Memory B cell (primary cell): ENCODE measurements around the gene SDS.

Experiments
- ATAC-seq: fragments of 150-1000 bp; cut with Tn5 transposase; 2 replicates; pipeline ENCODE4 v1.10.0; 2021; ENCODE audit warnings: low read depth, mild to moderate bottlenecking, moderate library complexity
- DNase-seq, 2 donors: peaks; one replicate each; pipeline ENCODE4 v3.0.0; 2022; ENCODE audit warnings: low spot score in 2 of 2
- H3K27ac Mint-ChIP-seq: one replicate; pipeline ENCODE4 v1.8.0; 2022; ENCODE audit warnings: mild to moderate bottlenecking, moderate library complexity, mixed read lengths
- H3K27me3 Mint-ChIP-seq: one replicate; pipeline ENCODE4 v1.8.0; 2022; ENCODE audit warnings: mixed read lengths
- H3K36me3 Mint-ChIP-seq: one replicate; pipeline ENCODE4 v1.8.0; 2022; ENCODE audit warnings: mild to moderate bottlenecking, mixed read lengths
- H3K4me1 Mint-ChIP-seq: one replicate; pipeline ENCODE4 v1.8.0; 2022; ENCODE audit warnings: mixed read lengths
- H3K4me3 Mint-ChIP-seq: one replicate; pipeline ENCODE4 v1.8.0; 2022; ENCODE audit warnings: mild to moderate bottlenecking, moderate library complexity, mixed read lengths
- H3K9me3 Mint-ChIP-seq: one replicate; pipeline ENCODE4 v1.8.0; 2022; ENCODE audit warnings: mixed read lengths

Gene SDS

DNA sequence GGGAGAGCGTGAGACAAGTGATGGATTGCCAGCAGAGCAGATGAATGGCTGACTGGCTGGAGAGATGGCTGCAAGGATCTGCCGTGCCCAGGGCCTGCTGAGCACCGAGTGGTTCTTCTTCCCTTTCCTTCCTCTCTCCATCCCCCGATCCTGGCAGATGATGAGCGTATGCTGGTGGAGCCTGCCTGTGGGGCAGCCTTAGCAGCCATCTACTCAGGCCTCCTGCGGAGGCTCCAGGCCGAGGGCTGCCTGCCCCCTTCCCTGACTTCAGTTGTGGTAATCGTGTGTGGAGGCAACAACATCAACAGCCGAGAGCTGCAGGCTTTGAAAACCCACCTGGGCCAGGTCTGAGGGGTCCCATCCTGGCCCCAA is 34.0 kb upstream of the SDS start:
- no peaks in the 10 kb centered on the region for H3K4me1 Mint-ChIP-seq
- H3K4me3 Mint-ChIP-seq, result no peak overlapping the region
- no peak for DNase-seq
- no peaks in the 10 kb centered on the region for H3K36me3 Mint-ChIP-seq
- H3K9me3 Mint-ChIP-seq, result no peaks in the 10 kb centered on the region
- no peak overlapping the region for H3K27ac Mint-ChIP-seq
- ATAC-seq, result no peak
- peaks cover 7% of the 10 kb centered on the region for H3K27me3 Mint-ChIP-seq

DNA sequence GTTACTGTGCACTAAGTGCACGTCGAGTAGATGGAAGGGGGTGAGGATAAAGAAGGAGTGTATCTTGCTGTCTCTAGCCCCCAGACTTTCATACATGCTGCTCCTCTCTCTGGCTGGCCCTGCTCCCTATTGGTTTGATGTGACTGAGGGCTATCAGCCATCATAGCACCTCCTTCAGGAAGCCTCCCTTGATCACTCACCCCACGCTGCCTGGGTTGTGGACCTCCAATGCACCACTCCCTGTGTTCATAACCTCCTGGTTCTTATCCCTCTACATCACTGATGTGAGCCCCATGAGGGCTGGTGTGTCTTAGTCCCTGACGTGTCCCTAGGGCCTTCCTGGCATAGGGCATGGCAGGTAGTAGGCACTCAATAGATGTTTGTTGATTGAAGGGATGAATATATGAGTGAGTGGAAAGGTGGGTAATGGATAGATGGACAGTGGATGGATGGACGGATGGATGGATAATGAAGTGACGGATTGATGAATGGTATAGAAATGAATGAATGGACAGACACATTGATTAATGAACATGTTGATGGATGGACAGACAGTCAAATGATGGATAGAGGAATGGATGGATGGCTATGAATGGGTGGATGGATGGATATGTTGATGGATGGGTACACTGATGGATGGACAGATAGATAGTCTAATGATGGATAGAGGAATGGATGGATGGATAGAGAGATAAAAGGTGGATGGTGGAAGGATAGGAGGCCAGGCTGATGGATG is 33.5 kb upstream of the SDS start:
- ATAC-seq (no peak), DNase-seq (no peak)
- Mint-ChIP-seq H3K9me3 (no peaks in the 10 kb centered on the region), H3K27ac (no peak overlapping the region), H3K27me3 (peaks cover 10% of the 10 kb centered on the region), H3K36me3 (peaks cover under 1% of the 10 kb centered on the region), H3K4me3 (no peak overlapping the region), H3K4me1 (no peaks in the 10 kb centered on the region)

DNA sequence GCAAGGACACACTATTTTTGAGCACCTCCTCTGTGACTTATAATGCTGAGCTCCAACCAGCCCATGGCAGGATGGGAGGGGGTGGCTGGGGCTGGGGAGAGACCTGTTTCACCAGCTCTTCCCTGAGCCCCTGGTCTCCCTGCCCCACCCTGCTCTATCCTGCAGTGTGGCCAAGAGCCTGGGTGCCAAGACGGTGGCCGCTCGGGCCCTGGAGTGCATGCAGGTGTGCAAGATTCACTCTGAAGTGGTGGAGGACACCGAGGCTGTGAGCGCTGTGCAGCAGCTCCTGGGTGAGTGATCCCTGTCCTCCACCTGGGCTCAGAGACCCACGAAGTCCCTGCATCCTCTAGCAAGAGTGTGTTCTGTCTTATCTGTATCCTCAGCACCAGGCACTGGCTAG is 32.9 kb upstream of the SDS start:
- Mint-ChIP-seq H3K9me3 (no peaks in the 10 kb centered on the region), H3K27ac (no peak overlapping the region), H3K4me1 (no peaks in the 10 kb centered on the region), H3K4me3 (no peak overlapping the region), H3K27me3 (peaks cover 12% of the 10 kb centered on the region), H3K36me3 (peaks cover 2% of the 10 kb centered on the region)
- DNase-seq (no peak), ATAC-seq (no peak)

DNA sequence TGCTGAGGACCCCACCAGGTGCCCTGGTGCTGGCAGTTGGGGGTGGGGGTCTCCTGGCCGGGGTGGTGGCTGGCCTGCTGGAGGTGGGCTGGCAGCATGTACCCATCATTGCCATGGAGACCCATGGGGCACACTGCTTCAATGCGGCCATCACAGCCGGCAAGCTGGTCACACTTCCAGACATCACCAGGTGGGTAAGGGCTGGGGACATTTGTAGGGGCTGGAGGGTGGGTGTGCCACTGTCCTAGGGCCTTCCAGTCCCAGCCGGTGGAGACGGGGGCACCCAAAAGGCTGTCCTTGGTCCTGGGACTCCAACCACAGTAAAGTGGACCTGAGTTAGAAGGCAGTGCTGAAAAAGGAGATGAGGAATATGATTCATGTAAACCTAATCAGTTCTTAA is 31.7 kb upstream of the SDS start:
- H3K9me3 Mint-ChIP-seq, result no peaks in the 10 kb centered on the region
- no peak for ATAC-seq
- H3K4me3 Mint-ChIP-seq, result no peak overlapping the region
- H3K27me3 Mint-ChIP-seq, result peaks cover 19% of the 10 kb centered on the region
- no peak for DNase-seq
- H3K27ac Mint-ChIP-seq, result no peak overlapping the region
- peaks cover 2% of the 10 kb centered on the region for H3K36me3 Mint-ChIP-seq
- no peaks in the 10 kb centered on the region for H3K4me1 Mint-ChIP-seq

DNA sequence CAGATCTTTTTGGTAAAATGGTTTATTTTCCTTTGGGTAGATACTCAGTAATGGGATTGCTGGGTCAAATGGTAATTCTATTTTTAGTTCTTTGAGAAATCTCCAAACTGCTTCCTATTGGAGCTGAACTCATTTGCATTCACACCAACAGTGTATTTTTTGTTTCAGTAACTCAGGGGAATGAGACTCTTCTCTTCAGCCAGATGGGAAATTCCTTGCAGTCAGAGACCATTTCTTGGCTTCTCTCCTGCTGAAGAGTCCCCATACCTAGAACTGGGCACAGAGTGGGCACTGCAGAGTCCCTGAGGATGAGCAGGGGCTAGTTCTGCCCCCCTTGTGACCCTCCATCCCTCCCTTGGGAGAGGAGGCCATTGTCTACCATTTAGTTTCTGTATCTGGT is 29.3 kb upstream of the SDS start:
- no peaks in the 10 kb centered on the region for H3K4me1 Mint-ChIP-seq
- peaks cover 6% of the 10 kb centered on the region for H3K36me3 Mint-ChIP-seq
- peaks cover 27% of the 10 kb centered on the region for H3K27me3 Mint-ChIP-seq
- no peak for ATAC-seq
- no peak overlapping the region for H3K4me3 Mint-ChIP-seq
- no peak for DNase-seq
- peaks cover 3% of the 10 kb centered on the region for H3K9me3 Mint-ChIP-seq
- no peak overlapping the region for H3K27ac Mint-ChIP-seq

DNA sequence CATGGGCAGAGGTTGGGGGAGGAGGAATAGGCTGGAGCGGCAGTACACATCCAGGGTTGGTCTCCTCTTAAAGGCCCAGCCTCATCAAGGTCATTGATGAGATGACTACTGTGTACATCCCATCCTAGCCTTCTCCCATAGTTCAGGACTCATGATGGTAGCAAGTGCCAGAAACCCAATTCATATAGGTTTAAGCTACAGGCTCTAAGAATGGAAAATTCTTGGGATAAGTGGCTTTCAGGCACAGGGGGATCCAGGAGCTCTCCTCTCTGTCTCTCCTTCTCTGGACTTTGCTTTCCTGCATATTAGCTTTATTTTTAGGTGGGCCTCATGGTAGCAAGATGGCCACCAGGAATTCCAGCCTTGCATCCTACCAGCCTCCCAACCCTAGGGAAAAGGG is 24.8 kb upstream of the SDS start:
- Mint-ChIP-seq H3K4me1 (peaks cover 4% of the 10 kb centered on the region), H3K9me3 (peaks cover 3% of the 10 kb centered on the region), H3K4me3 (no peak overlapping the region), H3K27ac (no peak overlapping the region), H3K36me3 (peaks cover 6% of the 10 kb centered on the region), H3K27me3 (peaks cover 35% of the 10 kb centered on the region)
- ATAC-seq (no peak), DNase-seq (no peak)

DNA sequence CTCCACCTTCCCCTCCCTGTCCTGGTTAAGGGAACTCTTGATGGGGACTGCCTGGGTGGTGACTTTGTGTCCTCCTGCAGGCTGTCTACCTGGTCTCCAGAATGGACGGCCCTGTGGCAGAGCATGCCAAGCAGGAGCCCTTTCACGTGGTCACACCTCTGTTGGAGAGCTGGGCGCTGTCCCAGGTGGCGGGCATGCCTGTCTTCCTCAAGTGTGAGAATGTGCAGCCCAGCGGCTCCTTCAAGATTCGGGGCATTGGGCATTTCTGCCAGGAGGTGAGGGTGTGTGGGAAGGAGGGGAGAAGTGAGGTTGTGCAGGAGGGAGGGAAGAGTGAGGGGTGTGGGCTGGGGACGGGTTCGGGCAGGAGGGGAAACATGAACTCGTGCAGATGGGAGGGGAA is 24.2 kb upstream of the SDS start:
- peaks cover 4% of the 10 kb centered on the region for H3K4me1 Mint-ChIP-seq
- no peak overlapping the region for H3K4me3 Mint-ChIP-seq
- H3K27me3 Mint-ChIP-seq, result peaks cover 34% of the 10 kb centered on the region
- no peak for DNase-seq
- no peak overlapping the region for H3K27ac Mint-ChIP-seq
- H3K36me3 Mint-ChIP-seq, result peaks cover 6% of the 10 kb centered on the region
- H3K9me3 Mint-ChIP-seq, result peaks cover 3% of the 10 kb centered on the region
- no peak for ATAC-seq

DNA sequence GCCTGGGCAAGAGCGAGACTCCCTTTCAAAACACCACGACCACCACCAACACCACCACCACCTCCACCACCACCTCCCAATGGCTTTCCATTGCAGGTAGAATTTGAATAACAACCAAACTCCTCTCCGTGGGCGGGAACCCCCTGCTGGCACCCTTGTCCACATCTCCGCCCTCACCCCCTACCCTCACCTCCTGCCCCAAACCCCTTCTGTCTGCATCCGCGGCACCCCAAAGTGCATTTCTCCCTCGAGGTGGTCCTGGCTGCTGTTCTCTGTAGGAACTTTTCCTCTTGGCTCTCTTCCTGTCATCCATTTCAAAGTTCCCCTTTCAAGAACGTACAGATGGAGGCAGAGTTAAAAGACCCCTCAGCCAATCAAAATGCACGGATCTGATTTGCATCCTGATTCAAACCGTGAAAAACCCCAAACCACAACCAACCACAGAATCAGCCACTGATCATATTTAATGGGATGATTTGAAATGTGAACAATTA is 22.3 kb upstream of the SDS start:
- H3K27ac Mint-ChIP-seq, result no peak overlapping the region

DNA sequence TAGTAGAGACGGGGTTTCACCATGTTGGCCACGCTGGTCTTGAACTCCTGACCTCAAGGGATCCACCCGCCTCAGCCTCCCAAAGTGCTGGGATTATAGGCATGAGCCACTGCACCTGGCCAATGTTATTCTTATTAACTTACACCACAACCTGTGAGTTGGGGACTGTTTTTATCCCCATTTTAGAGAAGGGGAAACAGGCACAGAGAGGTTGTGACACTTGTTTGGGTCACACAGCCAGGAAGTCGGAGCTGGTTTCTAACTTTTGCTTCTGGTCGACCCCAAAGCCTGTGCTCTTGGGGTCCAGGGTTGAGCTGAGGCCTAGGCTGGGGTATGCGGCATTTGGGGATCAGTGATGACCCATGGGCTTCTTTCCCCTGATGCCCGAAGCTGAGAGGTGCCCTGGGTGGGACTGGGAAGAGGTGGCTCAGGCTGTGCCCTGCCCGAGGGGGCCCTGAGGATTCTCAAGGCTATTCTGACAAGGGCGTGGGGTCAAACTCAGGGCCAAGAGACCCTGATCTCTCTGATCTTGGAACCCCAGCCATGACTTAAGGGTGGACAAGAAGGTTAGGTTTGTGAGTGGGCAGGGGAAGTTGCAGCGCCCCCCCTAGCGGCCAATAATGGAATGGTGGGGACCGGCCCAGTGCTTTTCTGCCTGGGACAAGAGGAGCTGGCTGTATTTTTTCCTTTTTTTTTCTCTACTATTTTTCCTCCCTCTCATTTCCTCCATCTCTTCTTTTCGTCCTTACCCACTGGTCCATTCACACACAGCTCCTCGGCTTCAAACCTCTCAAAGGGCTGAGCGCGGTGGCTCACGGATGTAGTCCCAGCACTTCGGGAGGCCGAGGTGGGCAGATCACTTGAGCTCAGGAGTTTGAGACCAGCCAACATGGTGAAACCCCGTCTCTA is 21.5 kb upstream of the SDS start:
- Mint-ChIP-seq H3K9me3 (peaks cover 3% of the 10 kb centered on the region), H3K4me3 (no peak overlapping the region), H3K4me1 (peaks cover 10% of the 10 kb centered on the region), H3K27ac (no peak overlapping the region), H3K36me3 (peaks cover 3% of the 10 kb centered on the region), H3K27me3 (peaks cover 20% of the 10 kb centered on the region)
- DNase-seq (peak; percentile 35 to 46), ATAC-seq (no peak)

More for the DNA sequence above, 22.3 kb upstream of the SDS start:
- no peak for DNase-seq
- peaks cover 3% of the 10 kb centered on the region for H3K36me3 Mint-ChIP-seq
- H3K9me3 Mint-ChIP-seq, result peaks cover 3% of the 10 kb centered on the region
- peak; percentile 14 for ATAC-seq
- H3K4me1 Mint-ChIP-seq, result peaks cover 10% of the 10 kb centered on the region
- H3K4me3 Mint-ChIP-seq, result peak overlapping the region; percentile 9
- H3K27me3 Mint-ChIP-seq, result peaks cover 26% of the 10 kb centered on the region

DNA sequence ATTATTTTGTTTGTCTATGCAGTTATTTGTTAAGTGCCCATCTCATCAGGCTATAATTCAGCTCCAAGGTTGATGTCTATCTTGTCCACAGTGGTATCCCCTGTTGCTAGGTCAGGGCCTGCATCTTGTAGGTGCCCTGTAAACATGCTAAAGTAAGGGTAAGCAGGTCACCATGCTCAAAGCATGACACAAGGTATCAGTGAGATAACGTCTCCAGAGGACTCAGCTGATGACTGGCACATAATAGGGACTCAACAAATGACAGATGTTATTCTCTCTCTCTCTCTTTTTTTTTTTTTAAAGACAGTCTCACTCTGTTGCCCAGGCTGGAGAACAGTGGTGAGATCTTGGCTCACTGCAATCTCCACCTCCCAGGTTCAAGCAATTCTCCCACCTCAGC is 20.8 kb upstream of the SDS start:
- peaks cover 16% of the 10 kb centered on the region for H3K27me3 Mint-ChIP-seq
- H3K36me3 Mint-ChIP-seq, result no peaks in the 10 kb centered on the region
- peaks cover 10% of the 10 kb centered on the region for H3K4me1 Mint-ChIP-seq
- H3K9me3 Mint-ChIP-seq, result no peaks in the 10 kb centered on the region
- DNase-seq (no peak), ATAC-seq (no peak)
- H3K4me3 Mint-ChIP-seq, result no peak overlapping the region
- H3K27ac Mint-ChIP-seq, result no peak overlapping the region

DNA sequence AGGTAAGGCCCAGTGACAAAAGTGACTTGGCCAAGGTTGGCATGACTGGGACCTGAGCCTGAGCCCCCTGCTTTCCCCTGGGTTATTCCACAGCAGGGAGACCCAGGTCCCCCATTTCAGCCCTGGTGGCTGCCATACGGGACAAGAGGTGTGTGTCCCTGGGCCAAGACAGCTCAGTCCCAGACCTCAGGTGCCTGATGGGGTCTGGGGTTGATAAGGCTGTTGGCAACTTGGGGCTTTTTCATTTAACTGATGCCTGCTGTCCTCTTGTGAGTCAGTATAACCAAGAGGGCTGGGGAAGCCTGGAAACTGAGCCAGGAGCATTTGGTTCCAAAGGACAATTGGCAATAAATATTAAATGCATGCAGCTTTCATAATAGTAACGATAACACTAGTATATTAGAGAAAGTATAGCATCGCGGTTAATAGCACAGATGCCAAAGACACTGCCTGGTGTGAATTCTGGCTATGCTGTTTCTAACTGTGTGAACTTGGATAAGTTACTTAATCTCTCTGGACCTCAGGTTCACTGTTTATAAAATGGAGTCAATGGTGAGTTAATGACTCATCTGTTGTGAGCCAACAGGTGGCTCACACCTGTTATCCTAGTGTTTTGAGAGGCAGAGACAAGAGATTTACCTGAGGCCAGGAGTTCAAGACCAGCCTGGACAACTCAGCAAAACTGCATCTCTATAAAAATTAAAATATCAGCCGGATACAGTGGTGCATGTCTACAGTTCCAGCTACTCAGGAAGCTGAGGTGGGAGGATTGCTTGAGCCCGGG is 19.4 kb upstream of the SDS start:
- H3K4me3 Mint-ChIP-seq, result no peak overlapping the region
- ATAC-seq (no peak), DNase-seq (no peak)
- H3K9me3 Mint-ChIP-seq, result no peaks in the 10 kb centered on the region
- H3K27me3 Mint-ChIP-seq, result peaks cover 9% of the 10 kb centered on the region
- H3K27ac Mint-ChIP-seq, result no peak overlapping the region
- H3K4me1 Mint-ChIP-seq, result peaks cover 10% of the 10 kb centered on the region
- H3K36me3 Mint-ChIP-seq, result no peaks in the 10 kb centered on the region

DNA sequence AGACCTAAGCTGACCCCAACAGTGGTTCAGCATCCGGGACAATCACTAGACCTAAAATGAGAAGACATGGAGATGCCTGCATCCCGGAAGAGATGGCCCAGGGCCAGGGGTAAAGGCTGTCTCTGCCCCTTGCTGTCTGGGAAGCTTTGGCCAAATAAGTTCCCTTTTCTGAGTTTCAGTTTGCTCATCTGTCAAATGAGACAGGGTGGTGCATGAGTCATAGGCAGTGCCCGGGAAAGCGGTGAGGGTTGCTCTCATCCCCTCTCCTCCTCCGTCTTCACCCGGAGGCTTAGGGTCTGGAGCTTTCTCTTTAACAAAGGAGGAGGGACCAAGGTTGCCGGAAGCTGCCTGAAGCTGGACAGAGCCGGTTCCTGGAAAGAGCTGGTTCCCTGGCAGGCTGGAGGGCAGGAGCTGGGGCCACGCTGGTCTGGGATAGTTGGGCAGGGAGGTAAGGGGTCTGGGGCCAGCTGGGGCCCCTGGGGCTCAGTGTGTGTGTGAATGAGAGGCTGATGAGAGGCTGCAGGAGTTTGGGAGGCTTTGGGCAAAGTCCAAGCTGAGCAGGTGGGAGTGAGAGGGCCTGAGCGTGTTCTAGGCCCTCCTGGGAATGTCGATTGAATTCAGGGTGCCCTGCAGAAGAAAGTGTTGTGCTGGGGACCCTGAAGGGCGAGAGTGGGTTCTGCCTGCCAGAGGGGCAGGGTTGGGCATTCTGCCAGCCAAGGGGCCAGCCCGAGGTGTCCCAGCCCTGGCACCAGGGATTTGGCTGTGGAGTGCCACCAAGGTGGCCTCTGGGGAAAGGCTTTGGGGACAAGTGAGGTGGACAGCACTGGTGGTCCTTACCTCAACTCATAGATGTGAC is 18.6 kb upstream of the SDS start, which contains the start of gene SDSL:
TSS of gene SDSL (plus strand) at position 351 of the 856 bp plus-strand sequence. CDS start 5,603 bp downstream, outside the sequence.
- no peaks in the 10 kb centered on the region for H3K36me3 Mint-ChIP-seq
- no peaks in the 10 kb centered on the region for H3K9me3 Mint-ChIP-seq
- peak; percentile 39 to 45 for DNase-seq
- peak within 1 kb of the TSS; percentile 53 for H3K4me3 Mint-ChIP-seq
- peaks cover 10% of the 10 kb centered on the region for H3K4me1 Mint-ChIP-seq
- ATAC-seq, result peak; percentile 96
- H3K27me3 Mint-ChIP-seq, result peaks cover 7% of the 10 kb centered on the region
- H3K27ac Mint-ChIP-seq, result peak within 1 kb of the TSS; percentile 87

DNA sequence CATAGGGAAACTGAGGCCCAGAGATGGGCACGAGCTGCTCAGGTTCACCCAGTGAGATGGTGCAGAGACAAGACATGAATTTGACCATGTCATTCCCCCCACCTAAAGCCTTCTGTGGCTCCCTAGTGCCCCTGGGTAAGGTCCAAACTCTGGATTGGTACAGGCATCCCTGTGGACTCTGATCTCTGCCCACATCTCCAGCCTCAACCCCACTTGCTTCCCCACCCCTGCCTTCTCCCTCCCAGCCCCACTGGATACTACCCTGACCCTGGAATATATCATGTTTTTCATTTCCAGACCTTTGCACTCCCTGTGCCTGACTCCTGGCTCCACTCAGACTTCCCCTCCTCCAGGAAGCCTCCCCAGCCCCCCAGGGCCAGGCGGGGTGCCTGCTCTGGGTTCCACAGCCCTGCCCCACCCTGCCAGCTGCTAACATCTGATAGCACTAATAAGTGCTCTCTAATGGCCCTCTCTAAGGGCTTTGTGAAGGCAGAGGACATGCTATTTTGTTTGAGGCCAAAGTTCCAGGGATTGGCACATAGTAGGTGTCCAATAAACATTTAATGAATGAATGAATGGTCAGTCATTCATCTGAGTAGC is 17.4 kb upstream of the SDS start:
- Mint-ChIP-seq H3K27ac (no peak overlapping the region), H3K4me3 (no peak overlapping the region), H3K36me3 (no peaks in the 10 kb centered on the region)

More for the DNA sequence above, 17.4 kb upstream of the SDS start:
- Mint-ChIP-seq H3K9me3 (no peaks in the 10 kb centered on the region), H3K4me1 (peaks cover 9% of the 10 kb centered on the region), H3K27me3 (peaks cover 6% of the 10 kb centered on the region)
- DNase-seq (no peak), ATAC-seq (no peak)
